HCT116 (cell line): ENCODE data around the gene C3orf20.

Experiments
- CEBPB ChIP-seq: IDR thresholded peaks from 2 replicates; pipeline ENCODE4 v1.6.1; 2012; ENCODE audit warnings: low read depth
- CTCF ChIP-seq, 3 experiments: fragments of 200-600 bp in 1 of 3; sonication (generic) in 1 of 3; IDR thresholded peaks in 2 of 3; conservative IDR thresholded peaks in 1 of 3; 2 replicates each; pipeline ENCODE4 v1.5.1; 2012 to 2017; ENCODE audit warnings: low read depth in 2 of 3, low read length in 2 of 3, antibody characterized with exemption in 1 of 3, borderline replicate concordance in 1 of 3, control low read depth in 1 of 3, mild to moderate bottlenecking in 1 of 3, mixed read lengths in 1 of 3, mixed run types in 1 of 3, moderate library complexity in 1 of 3; ENCODE audit not compliant: insufficient read depth in 1 of 3
- EZH2 ChIP-seq: fragments of 200-600 bp; sonication (generic); IDR thresholded peaks from 2 replicates; pipeline ENCODE4 v1.6.1; 2017; ENCODE audit warnings: antibody characterized with exemption, mixed run types
- EZH2phosphoT487 ChIP-seq: fragments of 200-600 bp; IDR thresholded peaks from 2 replicates; pipeline ENCODE4 v1.6.1; 2018; ENCODE audit warnings: antibody characterized with exemption, borderline replicate concordance
- JUND ChIP-seq: IDR thresholded peaks from 2 replicates; pipeline ENCODE4 v1.6.1; 2012
- MAX ChIP-seq: IDR thresholded peaks from 2 replicates; pipeline ENCODE4 v1.6.1; 2012
- POLR2A ChIP-seq: IDR thresholded peaks from 2 replicates; pipeline ENCODE4 v1.7.0; 2011; ENCODE audit warnings: borderline replicate concordance; ENCODE audit not compliant: insufficient read depth, insufficient read length; ENCODE audit errors: extremely low read depth
- POLR2AphosphoS5 ChIP-seq: IDR thresholded peaks from 2 replicates; pipeline ENCODE4 v1.6.1; 2011; ENCODE audit warnings: mild to moderate bottlenecking, low read depth, low read length, moderate library complexity
- RAD21 ChIP-seq: IDR thresholded peaks from 2 replicates; pipeline ENCODE4 v1.6.1; 2012; ENCODE audit warnings: low read depth, mild to moderate bottlenecking
- REST ChIP-seq: IDR thresholded peaks from 2 replicates; pipeline ENCODE4 v1.6.1; 2012; ENCODE audit warnings: low read depth
- SP1 ChIP-seq: IDR thresholded peaks from 2 replicates; pipeline ENCODE4 v1.6.1; 2012; ENCODE audit warnings: low read depth
- YY1 ChIP-seq: IDR thresholded peaks from 2 replicates; pipeline ENCODE4 v1.6.1; 2011; ENCODE audit warnings: low read length, low read depth, moderate library complexity, mild to moderate bottlenecking; ENCODE audit not compliant: insufficient replicate concordance; ENCODE audit errors: extremely low read depth
- ZBTB33 ChIP-seq: IDR thresholded peaks from 2 replicates; pipeline ENCODE4 v1.6.1; 2011; ENCODE audit warnings: mild to moderate bottlenecking, low read length, moderate library complexity; ENCODE audit not compliant: insufficient replicate concordance; ENCODE audit errors: extremely low read depth
- ZFX ChIP-seq: fragments of 450-650 bp; IDR thresholded peaks from 2 replicates; pipeline ENCODE4 v1.6.1; 2017

GRCh38 chr3:14789640-14790285, 114.8 kb downstream of the C3orf20 start:
- TF ChIP-seq EZH2phosphoT487 = no peak
- no peak for TF ChIP-seq CTCF (IDR thresholded peaks at IDR 0.05 in 2 of 3, conservative IDR thresholded peaks at IDR 0.05 in 1 of 3; ENCODE audit: borderline replicate concordance in 1 of 3, insufficient read depth in 1 of 3, low read depth in 2 of 3, low read length in 2 of 3)
- no peak for TF ChIP-seq EZH2
- no peak for TF ChIP-seq ZBTB33
- TF ChIP-seq POLR2AphosphoS5 = no peak
- TF ChIP-seq MAX = no peak
- TF ChIP-seq POLR2A = no peak
- TF ChIP-seq YY1 = no peak
- no peak for TF ChIP-seq RAD21
- no peak for TF ChIP-seq SP1
- no peak for TF ChIP-seq JUND
- no peak for TF ChIP-seq ZFX
- no peak for TF ChIP-seq CEBPB
- TF ChIP-seq REST = no peak
